Heart left ventricle (tissue), 16 donors: ENCODE results near the gene POLD2. TPM values are rescaled to one million over a fixed set of nuclear protein-coding genes. Genes with fewer than 3 reads are reported as not detected.

Experiments used
- ATAC-seq, 4 donors: fragments of 200-7000 bp; cut with Tn5 transposase; one replicate each; pipeline ENCODE4 v1.9.1; 2020 to 2022; ENCODE audit warnings: moderate library complexity in 4 of 4, mild to moderate bottlenecking in 3 of 4, moderate number of reproducible peaks in 1 of 4
- DNase-seq, 5 donors: peaks; one replicate each; pipeline ENCODE4 v3.0.0-alpha.2; 2020
- H3K27ac ChIP-seq, 12 donors: fragments of 200-600 bp; sonication (generic) in 4 of 12; one replicate each; pipeline versions ENCODE4 v1.5.0 to v1.8.0; 2016 to 2022; ENCODE audit warnings: mild to moderate bottlenecking in 2 of 12
- H3K27me3 ChIP-seq, 9 donors: fragments of 200-600 bp; sonication (generic) in 2 of 9; one replicate each; pipeline versions ENCODE4 v1.5.1 to v1.8.0; 2016 to 2022; ENCODE audit warnings: mild to moderate bottlenecking in 3 of 9
- H3K36me3 ChIP-seq, 9 donors: fragments of 200-600 bp; sonication (generic) in 2 of 9; one replicate each; pipeline versions ENCODE4 v1.5.0 to v1.8.0; 2018 to 2022; ENCODE audit warnings: mild to moderate bottlenecking in 2 of 9
- H3K4me1 ChIP-seq, 12 donors: fragments of 200-600 bp; sonication (generic) in 4 of 12; one replicate each; pipeline versions ENCODE4 v1.5.0 to v1.8.0; 2016 to 2022; ENCODE audit warnings: mild to moderate bottlenecking in 3 of 12
- H3K4me3 ChIP-seq, 12 donors: fragments of 200-600 bp; sonication (generic) in 4 of 12; one replicate each; pipeline versions ENCODE4 v1.5.0 to v1.8.0; 2017 to 2022; ENCODE audit warnings: mild to moderate bottlenecking in 9 of 12, moderate library complexity in 4 of 12
- H3K9me3 ChIP-seq, 12 donors: fragments of 200-600 bp; sonication (generic) in 4 of 12; one replicate each; pipeline versions ENCODE4 v1.5.0 to v1.8.0; 2016 to 2022; ENCODE audit warnings: mild to moderate bottlenecking in 1 of 12
- CTCF ChIP-seq, 12 donors: fragments of 200-600 bp; sonication (generic) in 4 of 12; IDR thresholded peaks; one replicate each; pipeline versions ENCODE4 v1.5.0 to v1.8.0; 2018 to 2022; ENCODE audit warnings: antibody characterized with exemption in 12 of 12, mild to moderate bottlenecking in 5 of 12
- POLR2A ChIP-seq, 2 donors: fragments of 450-650 bp; IDR thresholded peaks; one replicate each; pipeline ENCODE4 v1.6.1; 2017; ENCODE audit warnings: antibody characterized with exemption in 2 of 2, mild to moderate bottlenecking in 2 of 2, moderate library complexity in 2 of 2
- WGBS, 4 donors: extraction: QIAGEN DNeasy Blood & Tissue Kit in 2 of 4; methylation state at CpG; one replicate each; pipeline versions ENCODE4 v1.1.5 to v1.1.7; 2013 to 2018; 5-methylcytosine and 5-hydroxymethylcytosine counted together
- intact Hi-C, 10 donors: fragments of 100-400 bp; cut with DNase I; formaldehyde crosslinking; loops; one replicate each; pipeline versions ENCODE4 v1.11.1 to v1.14.2; 2022
- polyA plus RNA-seq, 2 donors: library from polyadenylated mRNA; stranded (reverse); fragments of 200-250 nt; gene quantifications; one replicate each; pipeline ENCODE4 v1.2.3, GENCODE V29; 2013
- total RNA-seq, 9 donors: library from RNA; depleted of rRNA in 2 of 9; stranded (reverse); fragments of >200 nt in 2 of 9; fragmentation: NEBNext Ultra II Directional in 3 of 9; extraction: Animal tissue kit (Norgen Biotek cat#: 25700) in 3 of 9; gene quantifications; one replicate each; pipeline versions ENCODE4 v1.1.0 to v1.2.4, GENCODE V29; 2016 to 2023
- donor health status: ischemic (EF 13 %, LVEDD 7.1; RV severe dilation, severe dysfunction).
- donor health status: healthy with polysubstance abuse.
- donor health status: DM: no; HTN: yes; CAD: no.
- donor health status: DM: no; HTN: no; CAD: no.
- donor health status: ischemic (EF 25% LVEDD 6.9; RV normal size, moderate dysfunction).
- donor health status: ischemic (EF 25% LVEDD 5.7; RV mildly dilated, moderate dysfunction).
- donor health status: healthy.
- donor health status: DM: yes; HTN: yes; CAD: no.
- donor health status: ischemic (EF 35%, LVEDD 5.7; RV mildly dilated, moderate dysfunction).
- donor health status: nonischemic (EF 11% LVEDD 7.7; RV severe dilation, severe dysfunction).
- donor health status: DM: yes; HTN: yes; CAD: no.
- donor health status: PGD.
- donor health status: ischemic (EF 29% LVEDD 5.4; RV normal size, mild dysfunction).
- donor health status: nonischemic (EF 23%, LVEDD 6.1; RV moderate dilation, normal function).

POLD2 gene
- total and polyA plus RNA-seq, 11 donors, result 67.0 to 176 (median 89.2) TPM

GRCh38 chr7:44110719-44111635, 12.4 kb downstream of the POLD2 start:
- no peak overlapping the region for H3K27ac ChIP-seq

DNA sequence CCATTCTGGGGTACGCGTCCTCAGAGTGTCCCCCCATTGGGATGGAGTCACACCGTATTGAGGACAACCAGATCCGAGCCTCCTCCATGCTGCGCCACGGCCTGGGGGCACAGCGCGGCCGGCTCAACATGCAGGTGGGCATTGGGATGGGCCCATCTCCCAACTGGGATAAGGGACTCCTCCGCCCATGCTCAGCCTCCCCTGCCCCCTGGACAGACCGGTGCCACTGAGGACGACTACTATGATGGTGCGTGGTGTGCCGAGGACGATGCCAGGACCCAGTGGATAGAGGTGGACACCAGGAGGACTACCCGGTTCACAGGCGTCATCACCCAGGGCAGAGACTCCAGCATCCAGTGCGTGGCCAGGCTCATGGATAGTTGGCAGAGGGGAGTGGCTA, 13.4 kb downstream of the POLD2 start:
- Histone ChIP-seq H3K36me3 (peaks cover 0 to 78% (median 18%) of the 10 kb centered on the region in 9 donors), H3K9me3 (no peaks in the 10 kb centered on the region), H3K27me3 (peaks cover 0 to under 1% (median 0%) of the 10 kb centered on the region in 9 donors), H3K4me3 (no peak overlapping the region), H3K27ac (no peak overlapping the region), H3K4me1 (peaks cover 0 to 36% (median 11%) of the 10 kb centered on the region in 12 donors)
- intact Hi-C loops, result no loop called here
- ATAC-seq, result no peak
- TF ChIP-seq POLR2A (IDR thresholded peaks at IDR 0.05), result no peak
- TF ChIP-seq CTCF (IDR thresholded peaks at IDR 0.05), result no peak
- WGBS, 4 donors, result 94 to 96% (median 95%) methylated on average over 18 of the region's 18 CpGs
- DNase-seq, result peak in 1 of 5 donors; percentile 14

More at GRCh38 chr7:44110719-44111635, 12.4 kb downstream of the POLD2 start:
- H3K36me3 ChIP-seq, result peaks cover 0 to 87% (median 22%) of the 10 kb centered on the region in 9 donors
- peaks cover 0 to 32% (median 13%) of the 10 kb centered on the region in 12 donors for H3K4me1 ChIP-seq
- peak in 2 of 5 donors; percentile 22 to 58 for DNase-seq
- no peak for ATAC-seq
- no peak for TF ChIP-seq CTCF (IDR thresholded peaks at IDR 0.05)
- TF ChIP-seq POLR2A (IDR thresholded peaks at IDR 0.05), result no peak
- intact Hi-C loops, result no loop called here
- no peak overlapping the region for H3K4me3 ChIP-seq
- no peaks in the 10 kb centered on the region for H3K27me3 ChIP-seq
- no peaks in the 10 kb centered on the region for H3K9me3 ChIP-seq
- 77 to 83% (median 80%) methylated on average over 17 to 27 of the region's 27 CpGs for WGBS, 4 donors

DNA sequence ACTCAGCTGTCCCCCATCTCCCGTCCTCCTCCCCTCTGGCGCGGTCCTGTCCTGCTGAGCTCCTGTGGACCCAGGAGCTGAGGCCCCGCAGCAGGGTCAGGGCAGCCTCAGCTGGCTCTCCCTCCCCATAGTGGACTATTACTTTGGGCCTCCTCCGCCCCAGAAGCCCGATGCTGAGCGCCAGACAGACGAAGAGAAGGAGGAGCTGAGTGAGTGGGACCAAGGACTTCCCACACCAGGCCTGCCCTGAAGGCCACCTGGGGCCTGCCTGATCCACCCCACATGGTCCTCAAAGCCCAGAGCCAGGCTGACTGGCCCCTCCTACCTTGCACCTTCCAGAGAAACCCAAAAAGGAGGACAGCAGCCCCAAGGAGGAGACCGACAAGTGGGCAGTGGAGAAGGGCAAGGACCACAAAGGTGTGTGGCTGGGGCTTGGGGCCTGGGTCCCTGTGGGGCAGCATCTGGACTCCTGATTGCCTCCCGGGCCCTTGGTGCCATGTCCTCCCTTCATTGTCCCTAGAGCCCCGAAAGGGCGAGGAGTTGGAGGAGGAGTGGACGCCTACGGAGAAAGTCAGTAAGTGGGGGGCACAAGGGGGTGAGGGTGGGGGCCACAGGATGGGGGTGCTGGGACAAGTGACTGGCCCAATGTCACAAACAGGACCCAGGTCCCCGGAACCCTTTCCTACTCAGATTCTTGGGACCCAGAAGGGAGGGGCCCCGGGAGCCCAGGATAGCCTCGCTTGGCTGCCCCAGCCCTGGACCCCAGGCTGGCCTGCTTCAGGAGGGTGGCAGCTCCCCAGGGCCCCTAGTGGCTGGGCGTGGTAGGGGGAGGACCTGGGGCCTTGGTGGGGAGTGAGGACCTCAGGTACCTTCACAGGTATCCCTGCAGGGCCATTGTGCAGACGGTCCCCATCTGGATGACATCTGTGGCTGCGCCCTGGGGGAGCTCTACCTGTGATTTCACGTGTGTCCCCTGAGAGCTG, 14.3 kb downstream of the POLD2 start:
- ATAC-seq (no peak), DNase-seq (peak in 2 of 5 donors; percentile 21 to 58)
- Histone ChIP-seq H3K36me3 (peaks cover 0 to 69% (median 11%) of the 10 kb centered on the region in 9 donors), H3K4me3 (peak overlapping the region in 1 of 12 donors; percentile 75), H3K9me3 (no peaks in the 10 kb centered on the region), H3K27me3 (peaks cover 0 to 9% (median 0%) of the 10 kb centered on the region in 9 donors), H3K27ac (no peak overlapping the region), H3K4me1 (peaks cover 0 to 30% (median 4%) of the 10 kb centered on the region in 12 donors)
- WGBS, 4 donors, result 86 to 88% (median 86%) methylated on average over 16 to 21 of the region's 21 CpGs
- TF ChIP-seq CTCF (IDR thresholded peaks at IDR 0.05) (no peak), POLR2A (IDR thresholded peaks at IDR 0.05) (no peak)
- intact Hi-C loops, result no loop called here
